Measurements from ENCODE around the gene PARP9. TPM values are rescaled to one million over a fixed set of nuclear protein-coding genes. Genes with fewer than 3 reads are reported as not detected.

The PARP9 gene
- total RNA-seq, 1 donor: 33.3 TPM

DNA sequence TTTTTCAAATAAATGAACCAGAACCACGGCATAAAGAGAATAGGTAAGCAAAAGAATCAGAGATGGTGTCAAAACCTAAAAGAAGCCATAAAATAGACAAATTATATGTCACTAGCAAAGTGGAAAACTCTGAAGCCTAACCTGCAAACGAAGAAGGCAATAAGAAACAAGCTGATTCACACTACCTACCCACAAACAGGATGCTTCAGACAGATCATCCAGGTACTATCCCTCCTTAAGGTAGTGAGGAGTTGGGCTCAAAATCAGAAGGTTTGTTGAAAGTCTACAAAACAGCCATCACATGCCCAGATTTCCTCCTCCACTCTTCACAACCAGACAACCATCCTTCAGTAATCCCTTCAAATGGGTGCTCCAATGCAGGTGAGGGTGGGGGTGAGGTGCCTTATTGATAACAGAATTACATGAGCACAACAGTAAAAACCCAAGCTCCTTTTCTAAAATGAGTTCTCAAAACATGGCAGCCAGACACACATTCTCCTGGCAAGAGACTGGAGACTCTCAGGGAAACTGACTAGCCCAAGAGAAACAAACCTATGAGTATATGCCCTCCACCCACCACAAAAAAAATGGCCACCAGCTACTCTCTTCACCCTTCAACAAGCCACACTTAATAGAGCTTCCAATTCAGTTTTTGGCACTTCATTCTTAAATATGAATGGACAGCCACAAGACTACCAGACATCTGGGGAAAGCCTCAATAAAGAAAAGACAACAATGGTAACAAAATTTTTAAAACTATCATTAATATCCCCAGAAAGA, 55.8 kb downstream of the PARP9 start:
- TF ChIP-seq, protein P1, sequence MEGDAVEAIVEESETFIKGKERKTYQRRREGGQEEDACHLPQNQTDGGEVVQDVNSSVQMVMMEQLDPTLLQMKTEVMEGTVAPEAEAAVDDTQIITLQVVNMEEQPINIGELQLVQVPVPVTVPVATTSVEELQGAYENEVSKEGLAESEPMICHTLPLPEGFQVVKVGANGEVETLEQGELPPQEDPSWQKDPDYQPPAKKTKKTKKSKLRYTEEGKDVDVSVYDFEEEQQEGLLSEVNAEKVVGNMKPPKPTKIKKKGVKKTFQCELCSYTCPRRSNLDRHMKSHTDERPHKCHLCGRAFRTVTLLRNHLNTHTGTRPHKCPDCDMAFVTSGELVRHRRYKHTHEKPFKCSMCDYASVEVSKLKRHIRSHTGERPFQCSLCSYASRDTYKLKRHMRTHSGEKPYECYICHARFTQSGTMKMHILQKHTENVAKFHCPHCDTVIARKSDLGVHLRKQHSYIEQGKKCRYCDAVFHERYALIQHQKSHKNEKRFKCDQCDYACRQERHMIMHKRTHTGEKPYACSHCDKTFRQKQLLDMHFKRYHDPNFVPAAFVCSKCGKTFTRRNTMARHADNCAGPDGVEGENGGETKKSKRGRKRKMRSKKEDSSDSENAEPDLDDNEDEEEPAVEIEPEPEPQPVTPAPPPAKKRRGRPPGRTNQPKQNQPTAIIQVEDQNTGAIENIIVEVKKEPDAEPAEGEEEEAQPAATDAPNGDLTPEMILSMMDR (IDR thresholded peaks at IDR 0.05; ENCODE audit: extremely low read depth, low read depth, low read length): no peak
- no peak for DNase-seq (ENCODE audit: insufficient read length, low spot score, missing footprints)

DNA sequence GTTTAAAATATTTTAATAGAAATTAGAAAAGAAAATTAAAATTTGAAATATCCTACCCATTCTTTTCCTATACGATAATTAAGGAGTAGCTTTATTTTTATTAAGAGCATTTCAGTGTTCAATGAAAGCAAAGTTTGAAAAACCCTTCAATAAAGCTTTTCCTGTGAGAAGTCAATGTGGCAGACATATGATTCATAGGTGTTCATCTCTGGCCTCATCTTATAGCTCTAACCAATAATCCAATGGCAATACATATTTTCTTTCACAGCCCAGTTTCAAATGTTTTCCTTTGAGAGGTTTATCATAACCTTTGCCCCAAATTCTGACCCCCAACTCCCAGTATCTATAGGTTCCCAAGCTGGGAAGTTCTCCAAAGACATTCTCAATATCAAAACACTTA, 57.6 kb downstream of the PARP9 start:
- no peak overlapping the region for H3K4me2 ChIP-seq (ENCODE audit: insufficient read depth, low read length)
- H3K79me2 ChIP-seq (ENCODE audit: insufficient read depth, low read length): peaks cover 100% of the 10 kb centered on the region
- no peaks in the 10 kb centered on the region for H3K9me3 ChIP-seq (ENCODE audit: low read depth, low read length)
- no peaks in the 10 kb centered on the region for H3K27me3 ChIP-seq (ENCODE audit: insufficient read depth, low read length)
- H3K4me1 ChIP-seq (ENCODE audit: insufficient read depth, low read length): peaks cover 7% of the 10 kb centered on the region
- no peak overlapping the region for H3K27ac ChIP-seq (ENCODE audit: low read depth, low read length)
- peaks cover 81% of the 10 kb centered on the region for H4K20me1 ChIP-seq (ENCODE audit: insufficient read depth, low read length)
- no peaks in the 10 kb centered on the region for H3K36me3 ChIP-seq (ENCODE audit: insufficient read depth, low read length)
- H3K4me3 ChIP-seq (ENCODE audit: insufficient read depth, low read length): no peak overlapping the region
- no peak for DNase-seq (ENCODE audit: insufficient read length, low spot score, missing footprints)
- no peak overlapping the region for H2AFZ ChIP-seq (ENCODE audit: low read length)
- TF ChIP-seq, protein P1 (IDR thresholded peaks at IDR 0.05; ENCODE audit: extremely low read depth, low read depth, low read length): no peak

More for the DNA sequence above, 55.8 kb downstream of the PARP9 start:
- H3K4me1 ChIP-seq (ENCODE audit: insufficient read depth, low read length): peaks cover 13% of the 10 kb centered on the region
- no peak overlapping the region for H3K4me3 ChIP-seq (ENCODE audit: insufficient read depth, low read length)
- H3K79me2 ChIP-seq (ENCODE audit: insufficient read depth, low read length): peaks cover 100% of the 10 kb centered on the region
- no peaks in the 10 kb centered on the region for H3K27me3 ChIP-seq (ENCODE audit: insufficient read depth, low read length)
- H3K27ac ChIP-seq (ENCODE audit: low read depth, low read length): peak overlapping the region; percentile 38
- no peak overlapping the region for H3K4me2 ChIP-seq (ENCODE audit: insufficient read depth, low read length)
- H3K9me3 ChIP-seq (ENCODE audit: low read depth, low read length): no peaks in the 10 kb centered on the region
- no peak overlapping the region for H2AFZ ChIP-seq (ENCODE audit: low read length)
- peaks cover 81% of the 10 kb centered on the region for H4K20me1 ChIP-seq (ENCODE audit: insufficient read depth, low read length)
- no peaks in the 10 kb centered on the region for H3K36me3 ChIP-seq (ENCODE audit: insufficient read depth, low read length)

DNA sequence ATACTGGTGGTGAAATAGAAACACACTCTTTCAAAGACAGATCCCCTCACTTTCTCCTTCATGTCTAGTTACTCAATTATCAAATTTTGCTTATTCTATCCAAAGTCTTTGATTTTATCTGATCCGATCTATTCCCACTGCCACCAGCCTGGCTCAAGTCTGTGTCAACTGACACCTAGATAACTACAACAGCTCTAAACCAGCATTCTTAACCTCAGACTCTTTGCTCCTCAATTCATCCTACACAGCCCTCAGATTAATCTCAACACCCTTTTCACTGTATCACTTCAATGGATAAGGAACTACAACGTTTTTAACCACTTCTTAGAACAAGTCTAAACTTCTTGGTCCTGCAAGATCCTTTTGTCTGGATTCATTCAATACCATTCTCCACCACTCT, 58.4 kb downstream of the PARP9 start:
- Histone ChIP-seq H3K4me3 (ENCODE audit: insufficient read depth, low read length) (no peak overlapping the region), H3K79me2 (ENCODE audit: insufficient read depth, low read length) (peaks cover 100% of the 10 kb centered on the region), H2AFZ (ENCODE audit: low read length) (no peak overlapping the region), H3K27ac (ENCODE audit: low read depth, low read length) (no peak overlapping the region), H3K36me3 (ENCODE audit: insufficient read depth, low read length) (no peaks in the 10 kb centered on the region), H4K20me1 (ENCODE audit: insufficient read depth, low read length) (peaks cover 79% of the 10 kb centered on the region), H3K4me1 (ENCODE audit: insufficient read depth, low read length) (no peaks in the 10 kb centered on the region), H3K4me2 (ENCODE audit: insufficient read depth, low read length) (no peak overlapping the region), H3K9me3 (ENCODE audit: low read depth, low read length) (no peaks in the 10 kb centered on the region), H3K27me3 (ENCODE audit: insufficient read depth, low read length) (no peaks in the 10 kb centered on the region)
- TF ChIP-seq, protein P1 (IDR thresholded peaks at IDR 0.05; ENCODE audit: extremely low read depth, low read depth, low read length): no peak
- no peak for DNase-seq (ENCODE audit: insufficient read length, low spot score, missing footprints)

DNA sequence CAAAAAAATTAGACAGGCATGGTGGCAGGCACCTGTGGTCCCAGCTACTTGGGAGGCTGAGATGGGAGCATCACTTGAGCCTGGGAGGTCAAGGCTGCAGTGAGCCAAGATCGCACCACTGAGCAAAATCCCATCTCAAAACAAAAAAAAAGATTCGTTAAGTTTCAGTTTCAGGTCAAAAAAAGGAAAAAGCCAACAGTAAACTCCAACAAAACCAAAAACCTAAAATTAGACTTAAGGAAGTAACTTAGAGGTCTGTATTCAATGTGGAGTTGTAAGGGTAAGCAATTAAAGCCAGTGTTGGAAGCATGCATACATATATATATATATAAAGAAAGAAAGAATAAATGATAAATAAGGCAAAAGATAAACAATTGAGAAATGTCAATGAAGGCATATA, 61.2 kb downstream of the PARP9 start:
- Histone ChIP-seq H4K20me1 (ENCODE audit: insufficient read depth, low read length) (peaks cover 68% of the 10 kb centered on the region), H3K4me1 (ENCODE audit: insufficient read depth, low read length) (peaks cover 2% of the 10 kb centered on the region)

More for the DNA sequence above, 61.2 kb downstream of the PARP9 start:
- no peak overlapping the region for H3K27ac ChIP-seq (ENCODE audit: low read depth, low read length)
- H3K27me3 ChIP-seq (ENCODE audit: insufficient read depth, low read length): no peaks in the 10 kb centered on the region
- H3K79me2 ChIP-seq (ENCODE audit: insufficient read depth, low read length): peaks cover 98% of the 10 kb centered on the region
- H3K4me2 ChIP-seq (ENCODE audit: insufficient read depth, low read length): no peak overlapping the region
- DNase-seq (ENCODE audit: insufficient read length, low spot score, missing footprints): no peak
- H3K36me3 ChIP-seq (ENCODE audit: insufficient read depth, low read length): no peaks in the 10 kb centered on the region
- no peaks in the 10 kb centered on the region for H3K9me3 ChIP-seq (ENCODE audit: low read depth, low read length)
- no peak overlapping the region for H2AFZ ChIP-seq (ENCODE audit: low read length)
- H3K4me3 ChIP-seq (ENCODE audit: insufficient read depth, low read length): no peak overlapping the region
- TF ChIP-seq, protein P1 (IDR thresholded peaks at IDR 0.05; ENCODE audit: extremely low read depth, low read depth, low read length): no peak
